PFSK-1 (cell line): ENCODE data around the gene CNTFR.

Experiments
- POLR2AphosphoS5 ChIP-seq: IDR thresholded peaks from 2 replicates; pipeline ENCODE4 v1.6.1; 2012; ENCODE audit warnings: low read depth, mild to moderate bottlenecking, control low read depth, low read length, moderate library complexity
- REST ChIP-seq, 2 experiments: IDR thresholded peaks; 2 replicates each; pipeline versions ENCODE4 v1.6.1 to v1.8.0; 2011 to 2012; ENCODE audit warnings: low read depth in 2 of 2, low read length in 2 of 2, control low read depth in 1 of 2, inconsistent platforms in 1 of 2, mild to moderate bottlenecking in 1 of 2, moderate library complexity in 1 of 2; ENCODE audit not compliant: insufficient read depth in 1 of 2
- SIN3A ChIP-seq: IDR thresholded peaks from 2 replicates; pipeline ENCODE4 v1.6.1; 2012; ENCODE audit warnings: mild to moderate bottlenecking, low read length, moderate library complexity, borderline replicate concordance; ENCODE audit not compliant: insufficient read depth
- TAF1 ChIP-seq: IDR thresholded peaks from 2 replicates; pipeline ENCODE4 v1.6.1; 2012; ENCODE audit warnings: low read length, control low read depth, borderline replicate concordance; ENCODE audit not compliant: insufficient read depth

GRCh38 chr9:34600908-34601307 lies 11.4 kb upstream of the CNTFR start:
- TF ChIP-seq REST (IDR thresholded peaks at IDR 0.05; ENCODE audit: insufficient read depth in 1 of 2, low read depth in 2 of 2, low read length in 2 of 2) = no peak
- no peak for TF ChIP-seq SIN3A
- TF ChIP-seq TAF1 = no peak
- TF ChIP-seq POLR2AphosphoS5 = no peak
